GM23248 (cell line): ENCODE measurements around the gene COPG2.

ENCODE experiments used
- EZH2 ChIP-seq: fragments of 200-600 bp; sonication (generic); IDR thresholded peaks from 2 replicates; pipeline ENCODE4 v1.6.1; 2018; ENCODE audit warnings: antibody characterized with exemption, mild to moderate bottlenecking; ENCODE audit not compliant: insufficient read depth, poor library complexity, severe bottlenecking
- EZH2phosphoT487 ChIP-seq: fragments of 200-600 bp; sonication (generic); IDR thresholded peaks from 2 replicates; pipeline ENCODE4 v1.6.1; 2018; ENCODE audit warnings: antibody characterized with exemption, moderate library complexity, mild to moderate bottlenecking, low read depth; ENCODE audit not compliant: insufficient read depth

- TF ChIP-seq EZH2phosphoT487 (no peak), EZH2 (no peak)
Measured at GRCh38 chr7:130668258-130669084, at the start of gene COPG2.
